A549 (cell line): ENCODE data around the gene RALA. TPM values are rescaled to one million over a fixed set of nuclear protein-coding genes. Genes with fewer than 3 reads are reported as not detected.
A peak's percentile ranks its signal among the peaks of the same experiment; 100 is the strongest.

Experiments
- ATAC-seq, 2 experiments: fragments of 200-7000 bp in 1 of 2; fragments of >200 bp in 1 of 2; cut with Nextera tagmentation in 1 of 2; cut with Tn5 transposase in 1 of 2; 3 replicates each; pipeline versions ENCODE4 v1.8.0 to v1.9.1; 2018 to 2020; ENCODE audit warnings: mild to moderate bottlenecking in 1 of 2, moderate library complexity in 1 of 2
- CTCF ChIA-PET: fragments of 300-600 bp; sonication (Branson Sonifier 250); formaldehyde crosslinking; extraction: SDS; loops from one replicate; lab custom pipeline; 2021; ENCODE audit warnings: antibody characterized with exemption, inconsistent platforms; lab: Yijun Ruan, JAX
- POLR2A ChIA-PET: fragments of 350-600 bp; formaldehyde crosslinking; extraction: SDS; loops from one replicate; lab custom pipeline; 2021; ENCODE audit warnings: antibody characterized with exemption, inconsistent platforms; lab: Yijun Ruan, JAX
- DNase-seq, 2 experiments: peaks; one replicate each; pipeline versions ENCODE4 v3.0.0 to v3.0.0-alpha.2; 2011 to 2016; ENCODE audit warnings: low read depth in 1 of 2, low spot score in 1 of 2
- FAIRE-seq: peaks from 2 replicates; lab custom pipeline; 2011; peaks lifted over from hg19 to GRCh38; lab: Jason Lieb, UNC
- H3K27ac ChIP-seq, 2 experiments: fragments of >200 bp; sonication (Bioruptor Twin); formaldehyde crosslinking; 3 replicates each; pipeline ENCODE4 v1.5.1; 2016 to 2017
- H3K4me1 ChIP-seq: fragments of >200 bp; sonication (Bioruptor Twin); formaldehyde crosslinking; 3 replicates; pipeline ENCODE4 v1.6.1; 2016
- H3K4me2 ChIP-seq: fragments of >200 bp; sonication (Bioruptor Twin); formaldehyde crosslinking; 3 replicates; pipeline ENCODE4 v1.6.1; 2016
- H3K4me3 ChIP-seq: fragments of >200 bp; sonication (Bioruptor Twin); formaldehyde crosslinking; 3 replicates; pipeline ENCODE4 v1.5.1; 2016
- H3K9me3 ChIP-seq: fragments of >200 bp; sonication (Bioruptor Twin); formaldehyde crosslinking; 3 replicates; pipeline ENCODE4 v1.6.1; 2016
- BHLHE40 ChIP-seq: IDR thresholded peaks from 2 replicates; pipeline ENCODE4 v1.6.1; 2012; ENCODE audit warnings: low read depth, low read length, inconsistent platforms
- CBX8 ChIP-seq: fragments of 200-600 bp; sonication (generic); IDR thresholded peaks from 2 replicates; pipeline ENCODE4 v1.6.1; 2016
- CHD2 ChIP-seq: fragments of 150-350 bp; IDR thresholded peaks from 2 replicates; pipeline ENCODE4 v1.6.1; 2014; ENCODE audit warnings: low read length; ENCODE audit not compliant: partially characterized antibody
- CHD4 ChIP-seq: fragments of 200-600 bp; sonication (generic); IDR thresholded peaks from 2 replicates; pipeline ENCODE4 v1.6.1; 2016; ENCODE audit warnings: antibody characterized with exemption, mild to moderate bottlenecking, borderline replicate concordance
- EHF ChIP-seq: fragments of 250-450 bp; sonication (Bioruptor Pico); IDR thresholded peaks from 2 replicates; pipeline ENCODE4 v1.5.0; 2020; ENCODE audit warnings: mild to moderate bottlenecking
- FOSB ChIP-seq: fragments of 250-450 bp; sonication (Bioruptor Pico); IDR thresholded peaks from 2 replicates; pipeline ENCODE4 v1.5.0; 2020; ENCODE audit warnings: mild to moderate bottlenecking, moderate library complexity
- FOSL2 ChIP-seq, 2 experiments: fragments of 450-650 bp in 1 of 2; fragments of >200 bp in 1 of 2; sonication (Bioruptor Twin) in 1 of 2; formaldehyde crosslinking; IDR thresholded peaks; 2 replicates each; pipeline versions ENCODE4 v1.5.0 to v1.6.1; 2016 to 2020; ENCODE audit warnings: mild to moderate bottlenecking in 1 of 2, moderate library complexity in 1 of 2
- GATA3 ChIP-seq: IDR thresholded peaks from 2 replicates; pipeline ENCODE4 v1.6.1; 2012; ENCODE audit warnings: borderline replicate concordance
- HES2 ChIP-seq: fragments of >200 bp; sonication (Bioruptor Twin); formaldehyde crosslinking; IDR thresholded peaks from 2 replicates; pipeline ENCODE4 v1.6.1; 2016
- HMGXB4 ChIP-seq: fragments of 250-450 bp; sonication (Bioruptor Pico); IDR thresholded peaks from 2 replicates; pipeline ENCODE4 v1.5.0; 2021; ENCODE audit warnings: mild to moderate bottlenecking, moderate library complexity, borderline replicate concordance
- HOXA7 ChIP-seq: fragments of 250-450 bp; sonication (Bioruptor Pico); IDR thresholded peaks from 2 replicates; pipeline ENCODE4 v1.5.0; 2020; ENCODE audit warnings: mild to moderate bottlenecking, moderate library complexity
- HOXB5 ChIP-seq: fragments of 250-450 bp; sonication (Bioruptor Pico); IDR thresholded peaks from 2 replicates; pipeline ENCODE4 v1.5.0; 2020; ENCODE audit warnings: mild to moderate bottlenecking, moderate library complexity
- JUN ChIP-seq, 2 experiments: fragments of >200 bp; sonication (Bioruptor Twin); formaldehyde crosslinking; IDR thresholded peaks; 2 replicates in 1 of 2; 3 replicates in 1 of 2; pipeline ENCODE4 v1.6.1; 2016 to 2017
- KDM1A ChIP-seq: fragments of 200-600 bp; sonication (generic); IDR thresholded peaks from 2 replicates; pipeline ENCODE4 v1.6.1; 2016; ENCODE audit warnings: low read depth, mild to moderate bottlenecking
- MAZ ChIP-seq: fragments of 150-350 bp; IDR thresholded peaks from 2 replicates; pipeline ENCODE4 v1.6.1; 2014; ENCODE audit warnings: antibody characterized with exemption, low read depth, low read length, borderline replicate concordance
- MYC ChIP-seq: IDR thresholded peaks from 2 replicates; pipeline ENCODE4 v1.6.1; 2012; ENCODE audit warnings: mild to moderate bottlenecking, inconsistent platforms, low read length, improper control_type of control experiment, borderline replicate concordance
- NPAS2 ChIP-seq: fragments of 250-450 bp; sonication (Bioruptor Pico); IDR thresholded peaks from 2 replicates; pipeline ENCODE4 v1.8.0; 2022; ENCODE audit warnings: mild to moderate bottlenecking, moderate library complexity, borderline replicate concordance
- NR3C1 ChIP-seq: fragments of >200 bp; sonication (Bioruptor Twin); formaldehyde crosslinking; IDR thresholded peaks from 3 replicates; pipeline ENCODE4 v1.6.1; 2017
- RARB ChIP-seq: fragments of 250-450 bp; sonication (Bioruptor Pico); IDR thresholded peaks from 2 replicates; pipeline ENCODE4 v1.8.0; 2021; ENCODE audit warnings: mild to moderate bottlenecking, moderate library complexity
- RFX5 ChIP-seq: fragments of 450-650 bp; IDR thresholded peaks from 2 replicates; pipeline ENCODE4 v1.7.1; 2014; ENCODE audit warnings: antibody characterized with exemption, mild to moderate bottlenecking, moderate library complexity
- TFCP2L1 ChIP-seq: fragments of 250-450 bp; sonication (Bioruptor Pico); IDR thresholded peaks from 2 replicates; pipeline ENCODE4 v1.5.0; 2021; ENCODE audit warnings: mild to moderate bottlenecking
- ZC3H11A ChIP-seq: fragments of 450-650 bp; IDR thresholded peaks from 2 replicates; pipeline ENCODE4 v1.6.1; 2014; ENCODE audit warnings: antibody characterized with exemption, mild to moderate bottlenecking
- ZNF302 ChIP-seq: fragments of 250-450 bp; sonication (Bioruptor Pico); IDR thresholded peaks from 2 replicates; pipeline ENCODE4 v1.9.0; 2021; ENCODE audit warnings: inconsistent platforms, mild to moderate bottlenecking, moderate library complexity
- ZSCAN20 ChIP-seq: fragments of 250-450 bp; sonication (Bioruptor Pico); IDR thresholded peaks from 2 replicates; pipeline ENCODE4 v1.8.0; 2022; ENCODE audit warnings: mild to moderate bottlenecking, moderate library complexity
- WGBS: methylation state at CpG from one replicate; pipeline ENCODE4 v1.1.6; 2017; ENCODE audit errors: missing lambda C conversion rate; 5-methylcytosine and 5-hydroxymethylcytosine counted together
- polyA plus RNA-seq, 4 experiments: library from polyadenylated mRNA; depleted of rRNA in 3 of 4; stranded (reverse); fragments of >200 nt; fragmentation: RNase III in 1 of 4; extraction: RNeasy Plus Mini Kit Qiagen cat#74134 plus additional on column Dnase treatment in 1 of 4; gene quantifications; 2 replicates in 3 of 4; 3 replicates in 1 of 4; pipeline ENCODE4 v1.2.3, GENCODE V29; 2011 to 2017

Gene RALA
- polyA plus RNA-seq, 2 of the 4 experiments (the other 2 are of a cell fraction), result 30.1 to 43.7 TPM

- no peak for TF ChIP-seq MAZ
- TF ChIP-seq MYC, result no peak
- TF ChIP-seq HES2, result no peak
- no peak for TF ChIP-seq CBX8
- no peak for TF ChIP-seq FOSB (CRISPR knock-in tag)
- ChIA-PET CTCF (interaction anchor here (0.6 to 17.9 kb wide), 3 partner anchors 8 to 175 kb away, joined by 3 to 371 read pairs (median 4); no protein-coding TSS in a partner anchor), POLR2A (no interaction called here)
- ATAC-seq (no peak), FAIRE-seq (no peak), DNase-seq (no peak)
- WGBS, result 90% methylated on average over 2 of the region's 29 CpGs
- Histone ChIP-seq H3K27ac (peak overlapping the region in 1 of 2 experiments; percentile 32; a peak in 2 of 6 replicates), H3K4me2 (no peak overlapping the region), H3K4me1 (peaks cover 11% of the 10 kb centered on the region), H3K4me3 (no peak overlapping the region), H3K9me3 (no peaks in the 10 kb centered on the region)
These were observed 130.5 kb downstream of the RALA start for GRCh38 chr7:39753823-39754325.

- no peaks in the 10 kb centered on the region for H3K9me3 ChIP-seq
- DNase-seq, result no peak
- no peak for FAIRE-seq
- ChIA-PET CTCF (interaction anchor here (0.6 to 17.9 kb wide), 4 partner anchors 9 to 176 kb away, joined by 3 to 371 read pairs (median 4); no protein-coding TSS in a partner anchor), POLR2A (no interaction called here)
- H3K27ac ChIP-seq, result peak overlapping the region in 1 of 2 experiments; percentile 32; a peak in 2 of 6 replicates
- H3K4me2 ChIP-seq, result 0 out of 3 replicates have a peak overlapping the region, but pooled peaks have one; percentile 17
- 86% methylated on average over 17 of the region's 17 CpGs for WGBS
- ATAC-seq, result peak in 1 of 2 experiments; percentile 40; a peak in 3 of 6 replicates
- TF ChIP-seq JUN (IDR thresholded peaks at IDR 0.05), result no peak
- TF ChIP-seq RARB (CRISPR knock-in tag), result no peak
- TF ChIP-seq ZSCAN20 (CRISPR knock-in tag), result no peak
- TF ChIP-seq GATA3, result no peak
- TF ChIP-seq ZC3H11A, result no peak
- no peak for TF ChIP-seq CHD4
- TF ChIP-seq KDM1A, result no peak
- no peak for TF ChIP-seq NR3C1
- no peak for TF ChIP-seq HMGXB4 (CRISPR knock-in tag)
- TF ChIP-seq MYC, result no peak
- TF ChIP-seq ZNF302, result no peak
- TF ChIP-seq FOSL2 (IDR thresholded peaks at IDR 0.05), result no peak
- no peak for TF ChIP-seq FOSL2 (CRISPR knock-in tag; IDR thresholded peaks at IDR 0.05)
- TF ChIP-seq TFCP2L1, result no peak
- H3K4me1 ChIP-seq, result peaks cover 8% of the 10 kb centered on the region; the same call in 2 of the 3 replicates
- no peak overlapping the region for H3K4me3 ChIP-seq
These were observed 131.2 kb downstream of the RALA start for GRCh38 chr7:39754326-39755120.

GRCh38 chr7:39757604-39758003 is 134.2 kb downstream of the RALA start:
- 77% methylated on average over 4 of the region's 4 CpGs for WGBS
- FAIRE-seq (no peak), DNase-seq (no peak), ATAC-seq (no peak)
- TF ChIP-seq RFX5 (no peak), HOXB5 (CRISPR knock-in tag) (no peak), BHLHE40 (no peak), NPAS2 (CRISPR knock-in tag) (no peak), EHF (CRISPR knock-in tag) (no peak), CHD2 (no peak), HOXA7 (CRISPR knock-in tag) (no peak), HMGXB4 (CRISPR knock-in tag) (no peak)
- peaks cover 8% of the 10 kb centered on the region; the same call in 2 of the 3 replicates for H3K4me1 ChIP-seq
- ChIA-PET POLR2A (no interaction called here), CTCF (interaction anchor here (3.1 kb wide), 1 partner anchor 11 kb away, joined by 16 read pairs; no protein-coding TSS in a partner anchor)
- H3K4me2 ChIP-seq, result no peak overlapping the region
- no peak overlapping the region for H3K4me3 ChIP-seq
- H3K9me3 ChIP-seq, result no peaks in the 10 kb centered on the region
- no peak overlapping the region for H3K27ac ChIP-seq
